Globus pallidus (tissue), 1 donor: ENCODE data around the gene TMOD1.
"Not testable (repeated sequence)": the region's sequence is repeated elsewhere in the genome, so short reads cannot be mapped to it uniquely, and the experiment has no call there.

ENCODE experiments used
- DNase-seq: peaks from one replicate; pipeline ENCODE4 v3.0.0-alpha.2; 2015; ENCODE audit warnings: low spot score

TMOD1 gene

GRCh38 chr9:97598461-97599288 is 97.2 kb downstream of the TMOD1 start:
- DNase-seq, result peak; percentile 82

- DNase-seq, result no peak
These were observed 97.9 kb downstream of the TMOD1 start for GRCh38 chr9:97599314-97599846.

- DNase-seq, result no peak
These were observed 99.2 kb downstream of the TMOD1 start for GRCh38 chr9:97600531-97601227.

GRCh38 chr9:97601228-97601898 is 99.9 kb downstream of the TMOD1 start:
- DNase-seq, result no peak

- no peak for DNase-seq
These were observed 101.0 kb downstream of the TMOD1 start for GRCh38 chr9:97602430-97602829.

- no peak for DNase-seq
These were observed 103.6 kb downstream of the TMOD1 start for GRCh38 chr9:97604901-97605645.

GRCh38 chr9:97615439-97616072 is 114.1 kb downstream of the TMOD1 start:
- DNase-seq, result peak; percentile 72

GRCh38 chr9:97617939-97618416 is 116.5 kb downstream of the TMOD1 start:
- DNase-seq, result no peak

- not testable (repeated sequence) for DNase-seq
These were observed 118.6 kb downstream of the TMOD1 start for GRCh38 chr9:97620063-97620462.

GRCh38 chr9:97622483-97622882 is 121.0 kb downstream of the TMOD1 start:
- DNase-seq, result not testable (repeated sequence)

GRCh38 chr9:97623946-97624345 is 122.5 kb downstream of the TMOD1 start:
- no peak for DNase-seq

GRCh38 chr9:97625620-97626019 is 124.2 kb downstream of the TMOD1 start:
- DNase-seq, result no peak

GRCh38 chr9:97627624-97628023 is 126.2 kb downstream of the TMOD1 start:
- no peak for DNase-seq

- DNase-seq, result no peak
These were observed 127.2 kb downstream of the TMOD1 start for GRCh38 chr9:97628668-97629067.

GRCh38 chr9:97629156-97629555 is 127.7 kb downstream of the TMOD1 start:
- DNase-seq, result no peak

- DNase-seq, result no peak
These were observed 129.1 kb downstream of the TMOD1 start for GRCh38 chr9:97630591-97630990.

- no peak for DNase-seq
These were observed 130.9 kb downstream of the TMOD1 start for GRCh38 chr9:97632248-97632984.

GRCh38 chr9:97632985-97633858 is 131.8 kb downstream of the TMOD1 start, which contains the start of the genes NCBP1 and TSTD2:
NCBP1 (plus strand) TSS chr9:97633821; CDS start chr9:97633882, 61 bp downstream.
TSTD2 (minus strand) TSS chr9:97633368; CDS start chr9:97627562, 5,806 bp downstream.
- DNase-seq, result peak; percentile 98

GRCh38 chr9:97633859-97634490 is 132.5 kb downstream of the TMOD1 start:
- no peak for DNase-seq
